ENCODE measurements around the gene RPL21.

Gene RPL21

DNA sequence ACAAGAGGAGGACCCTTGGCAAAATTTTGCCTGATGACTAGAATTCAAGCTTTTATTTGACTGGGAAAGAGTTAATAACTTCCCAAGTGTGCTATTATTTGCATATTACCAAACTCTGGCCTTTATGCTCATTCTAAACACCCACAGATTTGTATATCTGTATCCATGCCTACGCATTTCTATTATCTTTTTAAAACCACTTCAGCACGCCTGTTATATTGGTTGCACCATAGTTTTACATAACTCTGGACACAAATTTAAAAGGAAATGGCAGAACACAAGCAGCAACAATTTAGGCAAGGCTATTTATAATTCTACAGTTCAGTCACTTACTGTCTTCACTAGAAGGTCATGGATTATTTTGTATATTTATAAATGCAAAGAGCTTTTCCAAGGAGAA is 15.6 kb downstream of the RPL21 start:
- no peaks in the 10 kb centered on the region for H3K79me2 ChIP-seq (ENCODE audit: insufficient read depth, low read length)
- no peaks in the 10 kb centered on the region for H3K9me2 ChIP-seq (replicated peaks; ENCODE audit: insufficient read depth, low read length)
- H3K4me2 ChIP-seq (ENCODE audit: low read depth, low read length, poor library complexity, severe bottlenecking) = no peak overlapping the region
- peaks cover 20% of the 10 kb centered on the region; the same call in 1 of the 2 replicates for H3F3A ChIP-seq (ENCODE audit: insufficient read depth)
- TF ChIP-seq, protein P1, sequence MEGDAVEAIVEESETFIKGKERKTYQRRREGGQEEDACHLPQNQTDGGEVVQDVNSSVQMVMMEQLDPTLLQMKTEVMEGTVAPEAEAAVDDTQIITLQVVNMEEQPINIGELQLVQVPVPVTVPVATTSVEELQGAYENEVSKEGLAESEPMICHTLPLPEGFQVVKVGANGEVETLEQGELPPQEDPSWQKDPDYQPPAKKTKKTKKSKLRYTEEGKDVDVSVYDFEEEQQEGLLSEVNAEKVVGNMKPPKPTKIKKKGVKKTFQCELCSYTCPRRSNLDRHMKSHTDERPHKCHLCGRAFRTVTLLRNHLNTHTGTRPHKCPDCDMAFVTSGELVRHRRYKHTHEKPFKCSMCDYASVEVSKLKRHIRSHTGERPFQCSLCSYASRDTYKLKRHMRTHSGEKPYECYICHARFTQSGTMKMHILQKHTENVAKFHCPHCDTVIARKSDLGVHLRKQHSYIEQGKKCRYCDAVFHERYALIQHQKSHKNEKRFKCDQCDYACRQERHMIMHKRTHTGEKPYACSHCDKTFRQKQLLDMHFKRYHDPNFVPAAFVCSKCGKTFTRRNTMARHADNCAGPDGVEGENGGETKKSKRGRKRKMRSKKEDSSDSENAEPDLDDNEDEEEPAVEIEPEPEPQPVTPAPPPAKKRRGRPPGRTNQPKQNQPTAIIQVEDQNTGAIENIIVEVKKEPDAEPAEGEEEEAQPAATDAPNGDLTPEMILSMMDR (IDR thresholded peaks at IDR 0.05; ENCODE audit: insufficient read depth, low read length, poor library complexity, severe bottlenecking) = no peak
- no peak for TF ChIP-seq EZH2phosphoT487 (conservative IDR thresholded peaks at IDR 0.05; ENCODE audit: low read length)
- H4K20me1 ChIP-seq (ENCODE audit: low read depth, low read length) = no peaks in the 10 kb centered on the region
- no peak overlapping the region for H3K27ac ChIP-seq (ENCODE audit: low read depth, low read length)
- H2AFZ ChIP-seq (ENCODE audit: low read depth, low read length, severe bottlenecking) = no peak overlapping the region
- H3K9me3 ChIP-seq (ENCODE audit: insufficient read depth, low read length) = no peaks in the 10 kb centered on the region
- H3K27me3 ChIP-seq (ENCODE audit: low read length) = no peaks in the 10 kb centered on the region
- no peak overlapping the region for H3K9ac ChIP-seq (ENCODE audit: low read length)
- H3K4me3 ChIP-seq (ENCODE audit: insufficient read depth, low read length, poor library complexity, severe bottlenecking) = no peak overlapping the region
- no peaks in the 10 kb centered on the region for H3K36me3 ChIP-seq (ENCODE audit: low read length)

DNA sequence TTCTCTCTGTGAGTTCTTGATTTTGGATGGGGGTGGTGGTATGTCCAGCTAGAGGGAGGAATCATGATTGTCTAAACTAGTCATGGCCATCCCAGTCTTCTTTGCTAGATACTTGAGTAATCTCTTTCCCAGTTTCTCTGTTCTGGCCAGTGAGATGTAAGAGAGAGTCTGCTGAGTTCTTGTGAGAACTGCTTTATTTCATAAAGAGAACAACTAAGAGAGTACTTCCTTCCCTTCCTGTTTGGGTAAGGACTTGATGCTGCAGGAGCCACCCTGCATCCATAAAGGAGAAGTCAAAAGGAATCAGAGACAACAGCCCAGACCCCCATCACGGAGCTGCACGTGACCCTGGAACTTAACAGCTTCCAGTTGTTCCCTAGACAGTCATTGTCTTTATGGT is 16.2 kb downstream of the RPL21 start:
- TF ChIP-seq, protein P1 (IDR thresholded peaks at IDR 0.05; ENCODE audit: insufficient read depth, low read length, poor library complexity, severe bottlenecking) = no peak
- no peak for TF ChIP-seq EZH2phosphoT487 (conservative IDR thresholded peaks at IDR 0.05; ENCODE audit: low read length)
- Histone ChIP-seq H3K9me3 (ENCODE audit: insufficient read depth, low read length) (no peaks in the 10 kb centered on the region), H3K27ac (ENCODE audit: low read depth, low read length) (no peak overlapping the region), H3K79me2 (ENCODE audit: insufficient read depth, low read length) (no peaks in the 10 kb centered on the region), H3K9me2 (replicated peaks; ENCODE audit: insufficient read depth, low read length) (no peaks in the 10 kb centered on the region), H3K4me3 (ENCODE audit: insufficient read depth, low read length, poor library complexity, severe bottlenecking) (no peak overlapping the region), H3K36me3 (ENCODE audit: low read length) (no peaks in the 10 kb centered on the region), H3F3A (ENCODE audit: insufficient read depth) (peaks cover 18% of the 10 kb centered on the region; the same call in 1 of the 2 replicates), H3K4me2 (ENCODE audit: low read depth, low read length, poor library complexity, severe bottlenecking) (no peak overlapping the region), H3K27me3 (ENCODE audit: low read length) (no peaks in the 10 kb centered on the region), H3K9ac (ENCODE audit: low read length) (no peak overlapping the region), H2AFZ (ENCODE audit: low read depth, low read length, severe bottlenecking) (no peak overlapping the region), H4K20me1 (ENCODE audit: low read depth, low read length) (no peaks in the 10 kb centered on the region)

DNA sequence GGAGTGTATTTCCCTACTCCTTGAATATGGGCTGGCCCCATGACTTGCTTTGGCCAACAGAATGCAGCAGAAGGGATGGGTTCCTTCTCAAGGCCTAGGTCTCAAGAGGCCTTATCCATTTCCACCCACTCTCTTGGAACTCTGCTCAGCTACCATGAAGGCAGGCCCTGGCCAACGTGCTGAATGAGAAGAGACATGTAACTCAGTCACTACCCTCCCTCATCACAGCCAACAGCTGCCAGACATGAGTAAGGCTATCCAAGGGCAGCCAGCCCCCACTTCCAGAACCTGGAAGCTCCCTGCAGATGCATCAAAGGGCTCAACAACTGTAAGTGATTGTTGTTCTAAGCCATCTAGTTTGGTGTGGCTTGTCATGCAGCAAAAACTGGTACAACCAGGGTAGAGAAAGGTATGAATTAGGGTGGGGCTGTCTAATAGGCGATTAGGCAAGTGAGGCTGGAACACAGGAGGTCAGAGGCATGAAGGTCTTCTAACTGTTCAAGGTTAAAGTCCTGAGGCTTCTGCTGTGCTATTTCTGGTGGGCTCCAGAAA is 17.8 kb downstream of the RPL21 start:
- Histone ChIP-seq H2AFZ (ENCODE audit: low read depth, low read length, severe bottlenecking) (no peak overlapping the region), H3K27me3 (ENCODE audit: low read length) (no peaks in the 10 kb centered on the region), H3F3A (ENCODE audit: insufficient read depth) (peaks cover 5% of the 10 kb centered on the region; the same call in 1 of the 2 replicates), H3K27ac (ENCODE audit: low read depth, low read length) (no peak overlapping the region), H3K9me2 (replicated peaks; ENCODE audit: insufficient read depth, low read length) (no peaks in the 10 kb centered on the region), H3K9ac (ENCODE audit: low read length) (no peak overlapping the region), H3K4me3 (ENCODE audit: insufficient read depth, low read length, poor library complexity, severe bottlenecking) (no peak overlapping the region), H3K9me3 (ENCODE audit: insufficient read depth, low read length) (no peaks in the 10 kb centered on the region), H3K36me3 (ENCODE audit: low read length) (no peaks in the 10 kb centered on the region), H4K20me1 (ENCODE audit: low read depth, low read length) (no peaks in the 10 kb centered on the region), H3K4me2 (ENCODE audit: low read depth, low read length, poor library complexity, severe bottlenecking) (no peak overlapping the region), H3K79me2 (ENCODE audit: insufficient read depth, low read length) (no peaks in the 10 kb centered on the region)
- no peak for TF ChIP-seq EZH2phosphoT487 (conservative IDR thresholded peaks at IDR 0.05; ENCODE audit: low read length)
- TF ChIP-seq, protein P1 (IDR thresholded peaks at IDR 0.05; ENCODE audit: insufficient read depth, low read length, poor library complexity, severe bottlenecking) = no peak

Data from SU-DHL-6 (cell line).